ENCODE results near the gene ICAM4. TPM values are rescaled to one million over a fixed set of nuclear protein-coding genes. Genes with fewer than 3 reads are reported as not detected.

Gene ICAM4
- total and polyA plus RNA-seq, 2 of the 8 experiments (the other 6 are each of a cell fraction or from before 2014, with no cell fraction given) = 1.5 to 4.1 TPM

DNA sequence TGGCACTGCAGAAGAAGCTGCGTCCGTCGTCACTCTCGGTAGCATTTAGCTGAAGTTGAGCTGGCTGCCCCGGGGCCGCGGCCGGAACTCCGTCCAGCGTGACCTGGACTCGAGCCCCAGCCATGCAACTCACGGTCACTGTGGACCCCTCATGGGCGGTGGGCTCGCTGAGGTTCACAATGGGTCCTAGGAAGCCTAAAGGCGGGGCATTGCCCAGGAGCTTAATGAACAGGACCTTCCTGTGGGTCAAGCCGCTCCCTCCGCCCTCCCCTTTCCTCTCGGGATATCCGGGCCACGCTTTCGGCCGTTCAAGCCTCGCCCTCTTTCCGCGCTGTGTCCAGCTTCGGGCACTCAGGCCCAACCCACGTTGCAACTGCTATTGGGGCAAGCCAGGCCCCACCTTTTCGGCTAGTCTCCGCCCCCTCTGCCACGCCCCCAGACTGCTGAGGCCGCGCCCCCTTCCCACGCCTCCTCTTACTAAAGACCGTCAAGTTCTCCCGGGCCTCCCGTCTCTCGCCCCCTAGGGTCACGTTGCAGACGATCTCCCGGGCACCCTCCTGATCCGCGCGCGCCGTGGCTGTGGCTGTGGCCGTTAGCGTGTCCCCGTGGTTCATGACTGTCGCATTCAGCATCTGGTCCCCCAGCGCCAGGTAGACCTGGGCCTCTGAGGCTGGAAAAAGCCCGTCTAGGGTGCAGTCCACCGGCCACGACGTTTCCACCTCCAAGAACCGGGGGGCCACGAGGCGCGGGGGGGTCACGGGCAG, 48.0 kb downstream of the ICAM4 start (continued):
- no peak for TF ChIP-seq JUN (IDR thresholded peaks at IDR 0.05; ENCODE audit: low read depth, low read length)
